GM19397 (cell line): ENCODE data around the gene PANX3.
"Not testable (repeated sequence)": the region's sequence is repeated elsewhere in the genome, so short reads cannot be mapped to it uniquely, and the experiment has no call there.

Source experiments
- ATAC-seq: cut with Tn5 transposase; IDR thresholded peaks from one replicate; pipeline ENCODE4 v1.9.1; 2021; ENCODE audit warnings: mild to moderate bottlenecking, moderate library complexity; ENCODE audit not compliant: unreplicated experiment

The PANX3 gene

GRCh38 chr11:124611064-124611463 is at the start of gene PANX3:
Gene PANX3, plus strand, starts transcription at chr11:124611428. Its CDS starts 129 bp downstream, at chr11:124611557.
- no peak for ATAC-seq

GRCh38 chr11:124569697-124570096 is 41.5 kb upstream of the PANX3 start, which contains the start of gene OR8A1:
Gene OR8A1, plus strand, starts transcription at chr11:124569997. Its CDS starts 123 bp downstream, at chr11:124570120.
- no peak for ATAC-seq

GRCh38 chr11:124570160-124570559 is 41.1 kb upstream of the PANX3 start:
- ATAC-seq = no peak

- ATAC-seq = no peak
Measured at GRCh38 chr11:124577716-124578427, 33.4 kb upstream of the PANX3 start.

- no peak for ATAC-seq
Measured at GRCh38 chr11:124578761-124579160, 32.5 kb upstream of the PANX3 start.

GRCh38 chr11:124581817-124582216 is 29.4 kb upstream of the PANX3 start:
- no peak for ATAC-seq

- ATAC-seq = no peak
Measured at GRCh38 chr11:124582565-124582964, 28.7 kb upstream of the PANX3 start.

- no peak for ATAC-seq
Measured at GRCh38 chr11:124583781-124584180, 27.4 kb upstream of the PANX3 start.

GRCh38 chr11:124584681-124585372 is 26.4 kb upstream of the PANX3 start:
- no peak for ATAC-seq

- ATAC-seq = peak; percentile 57
Measured at GRCh38 chr11:124586238-124586860, 24.9 kb upstream of the PANX3 start.

- ATAC-seq = no peak
Measured at GRCh38 chr11:124591430-124591829, 19.8 kb upstream of the PANX3 start.

GRCh38 chr11:124592627-124593026 is 18.6 kb upstream of the PANX3 start:
- ATAC-seq = no peak

- ATAC-seq = no peak
Measured at GRCh38 chr11:124595302-124595701, 15.9 kb upstream of the PANX3 start.

- no peak for ATAC-seq
Measured at GRCh38 chr11:124597626-124598025, 13.6 kb upstream of the PANX3 start.

GRCh38 chr11:124600621-124601320 is 10.5 kb upstream of the PANX3 start:
- no peak for ATAC-seq

- ATAC-seq = no peak
Measured at GRCh38 chr11:124602193-124602592, 9.0 kb upstream of the PANX3 start.

- not testable (repeated sequence) for ATAC-seq
Measured at GRCh38 chr11:124602723-124603122, 8.5 kb upstream of the PANX3 start.

- no peak for ATAC-seq
Measured at GRCh38 chr11:124605719-124606118, 5.5 kb upstream of the PANX3 start.

GRCh38 chr11:124608147-124608546 is 3.1 kb upstream of the PANX3 start:
- no peak for ATAC-seq

- no peak for ATAC-seq
Measured at GRCh38 chr11:124610295-124610694, 933 bp upstream of the PANX3 start.

GRCh38 chr11:124612045-124612444 is 817 bp downstream of the PANX3 start:
- ATAC-seq = no peak
